K562 (cell line): ENCODE results near the gene PNMA8C. TPM values are rescaled to one million over a fixed set of nuclear protein-coding genes. Genes with fewer than 3 reads are reported as not detected.
A peak's percentile ranks its signal among the peaks of the same experiment; 100 is the strongest.

ENCODE experiments used
- ARID2 ChIP-seq: fragments of 450-650 bp; IDR thresholded peaks from 2 replicates; pipeline ENCODE4 v1.6.1; 2017; ENCODE audit warnings: antibody characterized with exemption, mild to moderate bottlenecking
- GTF2A2 ChIP-seq: IDR thresholded peaks from 2 replicates; pipeline ENCODE4 v1.6.1; 2016; ENCODE audit warnings: mild to moderate bottlenecking, missing genetic modification characterization, missing compliant biosample characterization
- NRF1 ChIP-seq, 2 experiments: fragments of 450-650 bp; IDR thresholded peaks in 1 of 2; conservative IDR thresholded peaks in 1 of 2; 2 replicates each; pipeline ENCODE4 v1.6.1; 2014; ENCODE audit warnings: mild to moderate bottlenecking in 2 of 2
- PHTF2 ChIP-seq: fragments of 250-450 bp; sonication (Bioruptor Pico); IDR thresholded peaks from 2 replicates; pipeline ENCODE4 v1.5.0; 2021; ENCODE audit warnings: mild to moderate bottlenecking
- PYGO2 ChIP-seq: fragments of 450-650 bp; IDR thresholded peaks from 2 replicates; pipeline ENCODE4 v1.6.1; 2016; ENCODE audit warnings: mild to moderate bottlenecking, missing genetic modification characterization, moderate library complexity, missing compliant biosample characterization
- ZZZ3 ChIP-seq: fragments of 450-650 bp; IDR thresholded peaks from 2 replicates; pipeline ENCODE4 v1.6.1; 2016; ENCODE audit warnings: antibody characterized with exemption, mild to moderate bottlenecking, moderate library complexity
- polyA plus RNA-seq, 8 experiments: library from polyadenylated mRNA; depleted of rRNA in 4 of 8; stranded (reverse) in 5 of 8; unstranded in 3 of 8; fragments of >200 nt; fragmentation: Nextera tagmentation in 2 of 8; fragmentation: Illumina TruSeq in 1 of 8; extraction: Ambion mirVana in 2 of 8; extraction: Trizol in 1 of 8; gene quantifications; 2 replicates each; pipeline versions ENCODE4 v1.2.1 to v1.2.3, GENCODE V29; 2011 to 2014; ENCODE audit warnings: inconsistent platforms in 1 of 8, missing spikeins in 1 of 8
- total RNA-seq, 7 experiments: library from RNA; depleted of rRNA in 6 of 7; stranded (reverse); fragments of >200 nt in 6 of 7; fragmentation: Illumina TruSeq in 2 of 7; extraction: Trizol in 2 of 7; gene quantifications; 2 replicates each; pipeline versions ENCODE4 v1.2.1 to v1.2.3, GENCODE V29; 2011 to 2021; ENCODE audit warnings: low replicate concordance in 1 of 7
- TF ChIP-seq, protein P1 (sequence below): fragments of 250-450 bp; sonication (Bioruptor Pico); IDR thresholded peaks from 2 replicates; pipeline ENCODE4 v1.5.0; 2022; ENCODE audit warnings: mild to moderate bottlenecking
- TF ChIP-seq, protein P2 (sequence below): fragments of 450-650 bp; IDR thresholded peaks from 2 replicates; pipeline ENCODE4 v1.6.1; 2016; ENCODE audit warnings: mild to moderate bottlenecking, moderate library complexity
- TF ChIP-seq, protein P3 (sequence below): sonication (generic); formaldehyde crosslinking; IDR thresholded peaks from 2 replicates; pipeline ENCODE4 v1.8.0; 2022; ENCODE audit warnings: missing genetic modification reagents, mild to moderate bottlenecking, moderate library complexity, borderline replicate concordance
- TF ChIP-seq, protein P4 (sequence below): sonication (generic); formaldehyde crosslinking; IDR thresholded peaks from 2 replicates; pipeline ENCODE4 v1.8.1; 2023; ENCODE audit warnings: mild to moderate bottlenecking, missing genetic modification reagents

The PNMA8C gene
- total and polyA plus RNA-seq, 9 of the 15 experiments (the other 6 are each of a cell fraction or from before 2014, with no cell fraction given) = 0.04 to 0.05 (median 0.05) TPM; not detected in 6

DNA sequence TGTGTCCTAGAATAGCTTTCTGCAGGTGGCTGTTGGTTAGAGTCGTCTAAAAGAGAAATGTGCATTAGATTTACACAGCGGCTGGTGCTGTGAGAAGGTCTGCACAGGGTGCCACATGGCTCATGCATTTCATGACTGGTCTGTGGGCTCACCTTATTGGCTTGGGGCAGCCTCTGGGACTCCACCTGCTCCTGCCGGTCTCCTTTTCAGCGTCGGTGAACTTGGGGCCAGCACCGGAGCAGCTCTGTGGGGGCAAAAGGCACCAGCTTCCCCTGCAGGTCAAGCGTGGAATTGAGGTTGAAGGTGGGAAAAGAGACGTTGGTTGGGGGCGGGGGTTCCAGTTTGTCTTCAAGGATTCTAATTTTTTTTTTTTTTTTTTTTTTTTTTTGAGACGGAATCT is 3.1 kb upstream of the PNMA8C start (continued):
- TF ChIP-seq, protein P1, sequence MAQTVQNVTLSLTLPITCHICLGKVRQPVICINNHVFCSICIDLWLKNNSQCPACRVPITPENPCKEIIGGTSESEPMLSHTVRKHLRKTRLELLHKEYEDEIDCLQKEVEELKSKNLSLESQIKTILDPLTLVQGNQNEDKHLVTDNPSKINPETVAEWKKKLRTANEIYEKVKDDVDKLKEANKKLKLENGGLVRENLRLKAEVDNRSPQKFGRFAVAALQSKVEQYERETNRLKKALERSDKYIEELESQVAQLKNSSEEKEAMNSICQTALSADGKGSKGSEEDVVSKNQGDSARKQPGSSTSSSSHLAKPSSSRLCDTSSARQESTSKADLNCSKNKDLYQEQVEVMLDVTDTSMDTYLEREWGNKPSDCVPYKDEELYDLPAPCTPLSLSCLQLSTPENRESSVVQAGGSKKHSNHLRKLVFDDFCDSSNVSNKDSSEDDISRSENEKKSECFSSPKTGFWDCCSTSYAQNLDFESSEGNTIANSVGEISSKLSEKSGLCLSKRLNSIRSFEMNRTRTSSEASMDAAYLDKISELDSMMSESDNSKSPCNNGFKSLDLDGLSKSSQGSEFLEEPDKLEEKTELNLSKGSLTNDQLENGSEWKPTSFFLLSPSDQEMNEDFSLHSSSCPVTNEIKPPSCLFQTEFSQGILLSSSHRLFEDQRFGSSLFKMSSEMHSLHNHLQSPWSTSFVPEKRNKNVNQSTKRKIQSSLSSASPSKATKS (CRISPR knock-in tag) = no peak
- TF ChIP-seq ARID2 = peak; percentile 72; the same call in 1 of the 2 replicates
- TF ChIP-seq ZZZ3 = no peak
- no peak for TF ChIP-seq GTF2A2
- TF ChIP-seq, protein P2, sequence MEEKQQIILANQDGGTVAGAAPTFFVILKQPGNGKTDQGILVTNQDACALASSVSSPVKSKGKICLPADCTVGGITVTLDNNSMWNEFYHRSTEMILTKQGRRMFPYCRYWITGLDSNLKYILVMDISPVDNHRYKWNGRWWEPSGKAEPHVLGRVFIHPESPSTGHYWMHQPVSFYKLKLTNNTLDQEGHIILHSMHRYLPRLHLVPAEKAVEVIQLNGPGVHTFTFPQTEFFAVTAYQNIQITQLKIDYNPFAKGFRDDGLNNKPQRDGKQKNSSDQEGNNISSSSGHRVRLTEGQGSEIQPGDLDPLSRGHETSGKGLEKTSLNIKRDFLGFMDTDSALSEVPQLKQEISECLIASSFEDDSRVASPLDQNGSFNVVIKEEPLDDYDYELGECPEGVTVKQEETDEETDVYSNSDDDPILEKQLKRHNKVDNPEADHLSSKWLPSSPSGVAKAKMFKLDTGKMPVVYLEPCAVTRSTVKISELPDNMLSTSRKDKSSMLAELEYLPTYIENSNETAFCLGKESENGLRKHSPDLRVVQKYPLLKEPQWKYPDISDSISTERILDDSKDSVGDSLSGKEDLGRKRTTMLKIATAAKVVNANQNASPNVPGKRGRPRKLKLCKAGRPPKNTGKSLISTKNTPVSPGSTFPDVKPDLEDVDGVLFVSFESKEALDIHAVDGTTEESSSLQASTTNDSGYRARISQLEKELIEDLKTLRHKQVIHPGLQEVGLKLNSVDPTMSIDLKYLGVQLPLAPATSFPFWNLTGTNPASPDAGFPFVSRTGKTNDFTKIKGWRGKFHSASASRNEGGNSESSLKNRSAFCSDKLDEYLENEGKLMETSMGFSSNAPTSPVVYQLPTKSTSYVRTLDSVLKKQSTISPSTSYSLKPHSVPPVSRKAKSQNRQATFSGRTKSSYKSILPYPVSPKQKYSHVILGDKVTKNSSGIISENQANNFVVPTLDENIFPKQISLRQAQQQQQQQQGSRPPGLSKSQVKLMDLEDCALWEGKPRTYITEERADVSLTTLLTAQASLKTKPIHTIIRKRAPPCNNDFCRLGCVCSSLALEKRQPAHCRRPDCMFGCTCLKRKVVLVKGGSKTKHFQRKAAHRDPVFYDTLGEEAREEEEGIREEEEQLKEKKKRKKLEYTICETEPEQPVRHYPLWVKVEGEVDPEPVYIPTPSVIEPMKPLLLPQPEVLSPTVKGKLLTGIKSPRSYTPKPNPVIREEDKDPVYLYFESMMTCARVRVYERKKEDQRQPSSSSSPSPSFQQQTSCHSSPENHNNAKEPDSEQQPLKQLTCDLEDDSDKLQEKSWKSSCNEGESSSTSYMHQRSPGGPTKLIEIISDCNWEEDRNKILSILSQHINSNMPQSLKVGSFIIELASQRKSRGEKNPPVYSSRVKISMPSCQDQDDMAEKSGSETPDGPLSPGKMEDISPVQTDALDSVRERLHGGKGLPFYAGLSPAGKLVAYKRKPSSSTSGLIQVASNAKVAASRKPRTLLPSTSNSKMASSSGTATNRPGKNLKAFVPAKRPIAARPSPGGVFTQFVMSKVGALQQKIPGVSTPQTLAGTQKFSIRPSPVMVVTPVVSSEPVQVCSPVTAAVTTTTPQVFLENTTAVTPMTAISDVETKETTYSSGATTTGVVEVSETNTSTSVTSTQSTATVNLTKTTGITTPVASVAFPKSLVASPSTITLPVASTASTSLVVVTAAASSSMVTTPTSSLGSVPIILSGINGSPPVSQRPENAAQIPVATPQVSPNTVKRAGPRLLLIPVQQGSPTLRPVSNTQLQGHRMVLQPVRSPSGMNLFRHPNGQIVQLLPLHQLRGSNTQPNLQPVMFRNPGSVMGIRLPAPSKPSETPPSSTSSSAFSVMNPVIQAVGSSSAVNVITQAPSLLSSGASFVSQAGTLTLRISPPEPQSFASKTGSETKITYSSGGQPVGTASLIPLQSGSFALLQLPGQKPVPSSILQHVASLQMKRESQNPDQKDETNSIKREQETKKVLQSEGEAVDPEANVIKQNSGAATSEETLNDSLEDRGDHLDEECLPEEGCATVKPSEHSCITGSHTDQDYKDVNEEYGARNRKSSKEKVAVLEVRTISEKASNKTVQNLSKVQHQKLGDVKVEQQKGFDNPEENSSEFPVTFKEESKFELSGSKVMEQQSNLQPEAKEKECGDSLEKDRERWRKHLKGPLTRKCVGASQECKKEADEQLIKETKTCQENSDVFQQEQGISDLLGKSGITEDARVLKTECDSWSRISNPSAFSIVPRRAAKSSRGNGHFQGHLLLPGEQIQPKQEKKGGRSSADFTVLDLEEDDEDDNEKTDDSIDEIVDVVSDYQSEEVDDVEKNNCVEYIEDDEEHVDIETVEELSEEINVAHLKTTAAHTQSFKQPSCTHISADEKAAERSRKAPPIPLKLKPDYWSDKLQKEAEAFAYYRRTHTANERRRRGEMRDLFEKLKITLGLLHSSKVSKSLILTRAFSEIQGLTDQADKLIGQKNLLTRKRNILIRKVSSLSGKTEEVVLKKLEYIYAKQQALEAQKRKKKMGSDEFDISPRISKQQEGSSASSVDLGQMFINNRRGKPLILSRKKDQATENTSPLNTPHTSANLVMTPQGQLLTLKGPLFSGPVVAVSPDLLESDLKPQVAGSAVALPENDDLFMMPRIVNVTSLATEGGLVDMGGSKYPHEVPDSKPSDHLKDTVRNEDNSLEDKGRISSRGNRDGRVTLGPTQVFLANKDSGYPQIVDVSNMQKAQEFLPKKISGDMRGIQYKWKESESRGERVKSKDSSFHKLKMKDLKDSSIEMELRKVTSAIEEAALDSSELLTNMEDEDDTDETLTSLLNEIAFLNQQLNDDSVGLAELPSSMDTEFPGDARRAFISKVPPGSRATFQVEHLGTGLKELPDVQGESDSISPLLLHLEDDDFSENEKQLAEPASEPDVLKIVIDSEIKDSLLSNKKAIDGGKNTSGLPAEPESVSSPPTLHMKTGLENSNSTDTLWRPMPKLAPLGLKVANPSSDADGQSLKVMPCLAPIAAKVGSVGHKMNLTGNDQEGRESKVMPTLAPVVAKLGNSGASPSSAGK = no peak
- no peak for TF ChIP-seq PYGO2 (tag)
- TF ChIP-seq, protein P3, sequence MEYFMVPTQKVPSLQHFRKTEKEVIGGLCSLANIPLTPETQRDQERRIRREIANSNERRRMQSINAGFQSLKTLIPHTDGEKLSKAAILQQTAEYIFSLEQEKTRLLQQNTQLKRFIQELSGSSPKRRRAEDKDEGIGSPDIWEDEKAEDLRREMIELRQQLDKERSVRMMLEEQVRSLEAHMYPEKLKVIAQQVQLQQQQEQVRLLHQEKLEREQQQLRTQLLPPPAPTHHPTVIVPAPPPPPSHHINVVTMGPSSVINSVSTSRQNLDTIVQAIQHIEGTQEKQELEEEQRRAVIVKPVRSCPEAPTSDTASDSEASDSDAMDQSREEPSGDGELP (CRISPR knock-in tag) = peak; percentile 15; the same call in 1 of the 2 replicates
- TF ChIP-seq NRF1 (conservative IDR thresholded peaks at IDR 0.05 in 1 of 2, IDR thresholded peaks at IDR 0.05 in 1 of 2) = 0 out of 4 replicates have a peak, but pooled peaks of 1 of the 2 experiments have one; percentile 15
- TF ChIP-seq, protein P4, sequence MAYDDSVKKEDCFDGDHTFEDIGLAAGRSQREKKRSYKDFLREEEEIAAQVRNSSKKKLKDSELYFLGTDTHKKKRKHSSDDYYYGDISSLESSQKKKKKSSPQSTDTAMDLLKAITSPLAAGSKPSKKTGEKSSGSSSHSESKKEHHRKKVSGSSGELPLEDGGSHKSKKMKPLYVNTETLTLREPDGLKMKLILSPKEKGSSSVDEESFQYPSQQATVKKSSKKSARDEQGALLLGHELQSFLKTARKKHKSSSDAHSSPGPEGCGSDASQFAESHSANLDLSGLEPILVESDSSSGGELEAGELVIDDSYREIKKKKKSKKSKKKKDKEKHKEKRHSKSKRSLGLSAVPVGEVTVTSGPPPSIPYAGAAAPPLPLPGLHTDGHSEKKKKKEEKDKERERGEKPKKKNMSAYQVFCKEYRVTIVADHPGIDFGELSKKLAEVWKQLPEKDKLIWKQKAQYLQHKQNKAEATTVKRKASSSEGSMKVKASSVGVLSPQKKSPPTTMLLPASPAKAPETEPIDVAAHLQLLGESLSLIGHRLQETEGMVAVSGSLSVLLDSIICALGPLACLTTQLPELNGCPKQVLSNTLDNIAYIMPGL (CRISPR knock-in tag) = no peak
- no peak for TF ChIP-seq PHTF2 (CRISPR knock-in tag)
